LNCAP (cell line): ENCODE data around the gene PRR20G.

Experiments used
- CTCF ChIP-seq: fragments of 450-650 bp; IDR thresholded peaks from 2 replicates; pipeline ENCODE4 v1.5.1; 2017; ENCODE audit warnings: mild to moderate bottlenecking

PRR20G gene

DNA sequence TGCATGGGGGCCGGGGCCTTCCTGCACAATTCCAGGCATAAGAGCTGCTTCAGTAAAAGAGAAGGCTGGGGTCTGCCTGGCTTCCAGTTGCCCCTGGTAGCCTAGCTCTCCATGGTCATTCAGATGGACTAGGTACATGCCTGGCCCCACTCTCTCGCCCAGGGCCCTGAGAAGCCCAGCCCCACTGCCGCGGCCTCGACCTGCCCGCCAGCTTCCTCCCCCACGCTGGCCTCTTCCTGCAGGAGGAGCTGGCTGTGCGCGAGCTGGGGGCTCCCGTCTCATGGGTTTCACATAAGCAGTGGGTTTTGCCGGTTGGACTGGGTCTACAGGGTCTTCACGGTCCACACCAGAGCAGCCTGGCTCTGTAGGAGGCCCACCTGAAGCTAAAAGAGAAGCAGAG, 3.6 kb downstream of the PRR20G start:
- TF ChIP-seq CTCF: no peak

DNA sequence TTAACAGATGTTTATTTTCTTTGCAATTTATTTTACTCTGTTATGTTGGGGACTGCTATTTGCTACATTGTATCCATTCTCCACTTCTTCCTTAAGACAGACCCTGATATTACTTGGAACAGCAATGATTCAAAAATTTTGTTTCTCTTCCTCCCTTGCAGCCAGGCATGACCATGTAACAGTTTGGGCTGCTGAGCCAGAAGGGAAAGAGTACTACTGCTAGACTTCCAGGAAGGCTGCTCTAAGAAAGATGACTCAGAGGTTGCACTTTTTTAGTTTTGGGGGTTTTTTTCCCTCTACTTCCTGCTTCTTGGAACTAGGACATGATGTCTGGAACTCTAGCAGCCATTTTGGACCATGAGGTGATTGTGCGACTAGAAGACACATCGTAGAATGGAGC, 10.3 kb downstream of the PRR20G start:
- TF ChIP-seq CTCF: no peak

- TF ChIP-seq CTCF: no peak
These were observed 10.9 kb downstream of the PRR20G start for GRCh38 chr3:127276995-127277394.

- TF ChIP-seq CTCF: no peak
These were observed 11.4 kb downstream of the PRR20G start for GRCh38 chr3:127276396-127276795.

- TF ChIP-seq CTCF: no peak
These were observed 12.5 kb downstream of the PRR20G start for GRCh38 chr3:127275287-127275781.

DNA sequence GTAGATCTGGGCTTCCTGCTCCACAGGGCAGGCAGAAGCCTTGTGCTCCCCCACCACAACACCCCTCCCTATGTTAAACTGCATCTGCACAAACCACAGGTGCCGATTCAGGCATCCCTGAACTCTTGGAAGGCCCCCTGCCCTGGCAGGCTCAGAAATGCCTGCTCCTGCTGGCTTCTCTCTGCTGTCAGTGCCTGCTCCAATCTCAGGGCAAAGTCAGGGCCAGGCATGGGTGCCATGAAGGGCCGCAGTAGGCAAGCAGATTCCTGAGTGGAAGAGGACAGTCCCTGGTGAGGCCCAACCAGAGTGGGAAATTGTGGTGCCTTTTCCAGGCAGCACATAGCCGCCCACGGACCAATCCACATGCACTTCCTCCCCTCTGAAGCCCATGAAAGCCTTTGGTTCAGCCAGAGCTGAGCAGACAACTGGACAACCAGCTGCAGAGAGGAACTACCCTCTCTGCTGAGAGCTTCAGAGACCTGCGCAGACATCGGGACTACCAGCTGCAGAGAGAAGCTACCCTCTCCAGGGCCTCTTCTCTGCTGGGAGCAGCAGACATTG, 13.6 kb downstream of the PRR20G start:
- no peak for TF ChIP-seq CTCF

DNA sequence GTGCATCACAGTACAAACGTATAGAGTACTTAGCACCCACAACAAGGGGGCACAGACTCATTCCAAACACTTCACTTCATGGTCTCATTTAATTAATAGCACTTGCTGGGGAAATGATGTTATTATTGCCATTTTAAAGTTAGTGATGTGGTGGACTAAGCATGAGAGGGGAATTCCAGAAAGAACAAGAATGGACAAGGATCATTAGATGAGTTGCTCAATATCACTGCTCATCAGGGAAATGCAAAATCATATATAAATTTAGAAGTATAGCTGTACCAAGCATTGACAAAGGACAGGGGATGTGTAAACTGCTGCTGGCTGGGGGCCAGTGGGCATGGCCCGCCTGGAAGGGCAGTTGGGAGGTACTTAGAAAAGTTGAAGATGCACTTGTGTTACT, 14.6 kb downstream of the PRR20G start:
- TF ChIP-seq CTCF: no peak

DNA sequence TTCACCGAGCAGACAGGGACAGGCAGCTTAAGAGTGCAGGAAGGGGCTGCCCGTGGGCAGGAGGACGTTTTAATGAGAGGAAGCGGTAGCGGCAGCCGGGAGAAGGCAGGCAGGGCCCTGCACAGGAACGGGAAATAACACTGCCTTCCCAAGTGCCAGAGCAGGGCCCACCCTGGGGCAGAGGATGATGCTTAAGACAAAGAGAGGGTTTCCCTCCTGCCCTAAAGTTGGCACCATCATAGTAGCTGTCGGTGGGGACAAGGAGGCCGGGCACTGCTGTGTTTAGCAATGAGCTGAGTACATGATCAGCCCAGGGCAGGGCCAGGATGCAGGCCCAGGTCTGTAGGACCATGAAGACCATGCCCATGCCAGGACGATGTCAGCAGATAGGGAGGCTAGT, 21.7 kb downstream of the PRR20G start:
- TF ChIP-seq CTCF: no peak
